CD4-positive, CD25-positive, alpha-beta regulatory T cell (primary cell): Measurements from ENCODE around the gene KIR3DL3. TPM values are rescaled to one million over a fixed set of nuclear protein-coding genes. Genes with fewer than 3 reads are reported as not detected.
"Not testable (repeated sequence)": the region's sequence is repeated elsewhere in the genome, so short reads cannot be mapped to it uniquely, and the experiment has no call there.

Source experiments
- ATAC-seq, 2 donors: fragments of 150-1000 bp; cut with Tn5 transposase; one replicate each; pipeline ENCODE4 v1.10.0; 2021; ENCODE audit warnings: low read depth in 2 of 2, moderate number of reproducible peaks in 2 of 2, moderate library complexity in 1 of 2
- DNase-seq, 3 donors: peaks; one replicate each; pipeline versions ENCODE4 v3.0.0 to v3.0.0-alpha.2; 2012 to 2022; ENCODE audit warnings: mixed read lengths in 1 of 3
- H3K27ac ChIP-seq: one replicate; pipeline ENCODE4 v1.7.0; 2013; ENCODE audit warnings: mild to moderate bottlenecking, low read length; ENCODE audit not compliant: insufficient read depth, poor library complexity, severe bottlenecking
- H3K27me3 ChIP-seq: one replicate; pipeline ENCODE4 v1.7.0; 2013; ENCODE audit warnings: low read length; ENCODE audit not compliant: control insufficient read depth, insufficient read depth
- H3K36me3 ChIP-seq: one replicate; pipeline ENCODE4 v1.7.0; 2013; ENCODE audit warnings: mild to moderate bottlenecking, low read length, moderate library complexity; ENCODE audit not compliant: control insufficient read depth, insufficient read depth
- H3K4me1 ChIP-seq: 2 replicates; pipeline ENCODE4 v1.7.0; 2013; ENCODE audit warnings: mild to moderate bottlenecking, low read length; ENCODE audit not compliant: insufficient read depth, control insufficient read depth, poor library complexity, severe bottlenecking
- H3K4me3 ChIP-seq: one replicate; pipeline ENCODE4 v1.7.0; 2013; ENCODE audit warnings: low read depth, mild to moderate bottlenecking, low read length, moderate library complexity
- H3K9me3 ChIP-seq, 2 experiments: 1 replicate in 1 of 2; 2 replicates in 1 of 2; pipeline ENCODE4 v1.7.0; 2013; ENCODE audit warnings: low read length in 2 of 2, mild to moderate bottlenecking in 1 of 2, moderate library complexity in 1 of 2; ENCODE audit not compliant: control insufficient read depth in 2 of 2
- H3K27ac Mint-ChIP-seq, 3 donors: one replicate each; pipeline ENCODE4 v1.8.0; 2020 to 2022; ENCODE audit warnings: mild to moderate bottlenecking in 3 of 3, mixed read lengths in 3 of 3, moderate library complexity in 2 of 3
- H3K27me3 Mint-ChIP-seq: one replicate; pipeline ENCODE4 v1.8.0; 2022; ENCODE audit warnings: mild to moderate bottlenecking, mixed read lengths
- H3K36me3 Mint-ChIP-seq: one replicate; pipeline ENCODE4 v1.8.0; 2020; ENCODE audit warnings: mixed read lengths
- H3K4me1 Mint-ChIP-seq, 4 donors: one replicate each; pipeline ENCODE4 v1.8.0; 2020 to 2022; ENCODE audit warnings: mixed read lengths in 4 of 4, mild to moderate bottlenecking in 1 of 4
- H3K4me3 Mint-ChIP-seq, 4 donors: one replicate each; pipeline ENCODE4 v1.8.0; 2020 to 2022; ENCODE audit warnings: mild to moderate bottlenecking in 4 of 4, mixed read lengths in 4 of 4, moderate library complexity in 3 of 4
- H3K9me3 Mint-ChIP-seq, 7 donors: one replicate each; pipeline ENCODE4 v1.8.0; 2020 to 2022; ENCODE audit warnings: mixed read lengths in 7 of 7, mild to moderate bottlenecking in 3 of 7, moderate library complexity in 2 of 7
- polyA plus RNA-seq, 4 donors: library from polyadenylated mRNA; unstranded; fragments of 300-500 nt; fragmentation: Illumina TruSeq; gene quantifications; one replicate each; pipeline ENCODE4 v1.2.3, GENCODE V29; 2021
- total RNA-seq: library from RNA; stranded (reverse); gene quantifications from one replicate; pipeline ENCODE4 v1.2.3, GENCODE V29; 2022

Gene KIR3DL3
- total and polyA plus RNA-seq, 5 donors from 2014 or later = not detected

- not testable (repeated sequence) for ATAC-seq, DNase-seq, H3K9me3 Mint-ChIP-seq, H3K9me3 ChIP-seq, H3K36me3 ChIP-seq, H3K27me3 ChIP-seq, H3K4me3 Mint-ChIP-seq, H3K27ac Mint-ChIP-seq, H3K27ac ChIP-seq, H3K4me1 ChIP-seq, H3K27me3 Mint-ChIP-seq, H3K4me3 ChIP-seq, H3K36me3 Mint-ChIP-seq, H3K4me1 Mint-ChIP-seq
These were observed 51.6 kb downstream of the KIR3DL3 start for GRCh38 chr19:54775830-54776229.

GRCh38 chr19:54777851-54778250, 53.6 kb downstream of the KIR3DL3 start:
- H3K4me1 ChIP-seq, H3K27ac ChIP-seq, H3K27ac Mint-ChIP-seq, DNase-seq, H3K4me1 Mint-ChIP-seq, ATAC-seq, H3K36me3 ChIP-seq, H3K36me3 Mint-ChIP-seq, H3K4me3 ChIP-seq, H3K27me3 ChIP-seq, H3K9me3 ChIP-seq, H3K27me3 Mint-ChIP-seq, H3K4me3 Mint-ChIP-seq: not testable (repeated sequence)
- peaks cover 0 to 10% (median 2%) of the 10 kb centered on the region in 7 donors for H3K9me3 Mint-ChIP-seq

- H3K27ac Mint-ChIP-seq = not testable (repeated sequence)
These were observed 54.7 kb downstream of the KIR3DL3 start for GRCh38 chr19:54778896-54779295.

GRCh38 chr19:54782916-54783315, 58.7 kb downstream of the KIR3DL3 start:
- not testable (repeated sequence) for H3K27me3 Mint-ChIP-seq, H3K27me3 ChIP-seq, H3K27ac Mint-ChIP-seq, H3K36me3 Mint-ChIP-seq, H3K9me3 Mint-ChIP-seq, ATAC-seq, H3K4me1 Mint-ChIP-seq, H3K4me3 ChIP-seq, DNase-seq, H3K27ac ChIP-seq, H3K36me3 ChIP-seq, H3K4me1 ChIP-seq, H3K9me3 ChIP-seq, H3K4me3 Mint-ChIP-seq

More at GRCh38 chr19:54778896-54779295, 54.7 kb downstream of the KIR3DL3 start:
- H3K27ac ChIP-seq, ATAC-seq, H3K36me3 ChIP-seq, H3K4me3 Mint-ChIP-seq, H3K4me3 ChIP-seq, H3K9me3 ChIP-seq, H3K36me3 Mint-ChIP-seq, H3K4me1 ChIP-seq, DNase-seq, H3K27me3 ChIP-seq, H3K27me3 Mint-ChIP-seq, H3K4me1 Mint-ChIP-seq: not testable (repeated sequence)
- H3K9me3 Mint-ChIP-seq = peaks cover 0 to 10% (median 0%) of the 10 kb centered on the region in 7 donors

Other genes starting within 250 kb of the KIR3DL3 start
- gene LAIR2, start 221.6 kb upstream of the KIR3DL3 start, total RNA-seq = 62.2 TPM
- gene LAIR2, start 221.6 kb upstream of the KIR3DL3 start, polyA plus RNA-seq = 100 to 1,000 TPM; 123 to 365 (median 158) TPM
- gene LILRA2, start 150.7 kb upstream of the KIR3DL3 start, total RNA-seq = not detected
- under 1 TPM in 2 of 4 donors, not detected in 2; 0.18 to 0.64 TPM for gene LILRA2, start 150.7 kb upstream of the KIR3DL3 start, polyA plus RNA-seq
- not detected for gene LILRA1, start 130.8 kb upstream of the KIR3DL3 start, total RNA-seq
- gene LILRA1, start 130.8 kb upstream of the KIR3DL3 start, polyA plus RNA-seq = under 1 TPM in 1 of 4 donors, not detected in 3; 0.10 TPM
- gene LILRB1, start 94.0 kb upstream of the KIR3DL3 start, total RNA-seq = not detected
- gene LILRB1, start 94.0 kb upstream of the KIR3DL3 start, polyA plus RNA-seq = under 1 TPM in 2 of 4 donors, not detected in 2; 0.10 to 0.14 TPM
- gene LILRB4, start 61.5 kb upstream of the KIR3DL3 start, total RNA-seq = not detected
- gene LILRB4, start 61.5 kb upstream of the KIR3DL3 start, polyA plus RNA-seq = not detected
- gene KIR2DL3, start 14.1 kb downstream of the KIR3DL3 start, total RNA-seq = not detected
- not detected for gene KIR2DL3, start 14.1 kb downstream of the KIR3DL3 start, polyA plus RNA-seq
- not detected for gene KIR2DL1, start 45.4 kb downstream of the KIR3DL3 start, total RNA-seq
- under 1 TPM in 1 of 4 donors, not detected in 3; 0.10 TPM for gene KIR2DL1, start 45.4 kb downstream of the KIR3DL3 start, polyA plus RNA-seq
- gene KIR2DL4, start 79.2 kb downstream of the KIR3DL3 start, total RNA-seq = not detected
- gene KIR2DL4, start 79.2 kb downstream of the KIR3DL3 start, polyA plus RNA-seq = not detected
- not detected for gene KIR3DL1, start 92.0 kb downstream of the KIR3DL3 start, total RNA-seq
- under 1 TPM in 2 of 4 donors, not detected in 2; 0.12 to 0.15 TPM for gene KIR3DL1, start 92.0 kb downstream of the KIR3DL3 start, polyA plus RNA-seq
- not detected for gene KIR2DS4, start 108.2 kb downstream of the KIR3DL3 start, total RNA-seq
- gene KIR2DS4, start 108.2 kb downstream of the KIR3DL3 start, polyA plus RNA-seq = under 1 TPM in 1 of 4 donors, not detected in 3; 0.10 TPM
- gene KIR3DL2, start 126.0 kb downstream of the KIR3DL3 start, total RNA-seq = 0.74 TPM
- under 1 TPM; 0.25 to 0.94 (median 0.52) TPM for gene KIR3DL2, start 126.0 kb downstream of the KIR3DL3 start, polyA plus RNA-seq
- gene FCAR, start 149.8 kb downstream of the KIR3DL3 start, total RNA-seq = not detected
- gene FCAR, start 149.8 kb downstream of the KIR3DL3 start, polyA plus RNA-seq = under 1 TPM in 1 of 4 donors, not detected in 3; 0.21 TPM
- gene NCR1, start 181.7 kb downstream of the KIR3DL3 start, total RNA-seq = not detected
- under 1 TPM in 3 of 4 donors, not detected in 1; 0.36 to 0.47 (median 0.39) TPM for gene NCR1, start 181.7 kb downstream of the KIR3DL3 start, polyA plus RNA-seq
- not detected for gene NLRP7, start 223.1 kb downstream of the KIR3DL3 start, total RNA-seq
- not detected for gene NLRP7, start 223.1 kb downstream of the KIR3DL3 start, polyA plus RNA-seq
- gene NLRP2, start 241.9 kb downstream of the KIR3DL3 start, total RNA-seq = 10.2 TPM
- gene NLRP2, start 241.9 kb downstream of the KIR3DL3 start, polyA plus RNA-seq = 1 to 10 TPM in 3 of 4 donors, under 1 TPM in 1; 0.63 to 5.0 (median 2.1) TPM